Adrenal gland (tissue), 12 donors: Measurements from ENCODE around the gene CTRB1. TPM values are rescaled to one million over a fixed set of nuclear protein-coding genes. Genes with fewer than 3 reads are reported as not detected.

ENCODE experiments used
- DNase-seq, 7 donors: peaks; one replicate each; pipeline ENCODE4 v3.0.0-alpha.2; 2019 to 2020
- H3K27ac ChIP-seq, 5 donors: fragments of 200-600 bp; sonication (generic) in 4 of 5; 1 replicate in 3 of 5; 2 replicates in 2 of 5; pipeline versions ENCODE4 v1.5.1 to v1.8.0; 2016 to 2020; ENCODE audit warnings: mild to moderate bottlenecking in 1 of 5
- H3K27me3 ChIP-seq: fragments of 200-600 bp; 2 replicates; pipeline ENCODE4 v1.8.0; 2021
- H3K36me3 ChIP-seq, 2 donors: fragments of 200-600 bp; replicated peaks in 1 of 2; 1 replicate in 1 of 2; 2 replicates in 1 of 2; pipeline versions ENCODE4 v1.5.1 to v1.8.0; 2018 to 2022
- H3K4me1 ChIP-seq, 2 donors: fragments of 200-600 bp; replicated peaks in 1 of 2; 1 replicate in 1 of 2; 2 replicates in 1 of 2; pipeline versions ENCODE4 v1.5.1 to v1.8.0; 2018 to 2021
- H3K4me3 ChIP-seq, 4 donors: fragments of 200-600 bp; sonication (generic) in 3 of 4; one replicate each; pipeline ENCODE4 v1.5.1; 2016 to 2018
- H3K9me3 ChIP-seq, 3 donors: fragments of 200-600 bp; sonication (generic) in 1 of 3; replicated peaks in 1 of 3; 1 replicate in 2 of 3; 2 replicates in 1 of 3; pipeline versions ENCODE4 v1.5.1 to v1.8.0; 2016 to 2021
- CTCF ChIP-seq, 6 experiments: fragments of 450-650 bp in 4 of 6; fragments of 200-600 bp in 2 of 6; sonication (generic) in 1 of 6; IDR thresholded peaks; 1 replicate in 5 of 6; 2 replicates in 1 of 6; pipeline versions ENCODE4 v1.5.1 to v1.8.0; 2016 to 2021; ENCODE audit warnings: antibody characterized with exemption in 6 of 6, mild to moderate bottlenecking in 2 of 6, moderate library complexity in 1 of 6
- POLR2A ChIP-seq, 2 donors: fragments of 450-650 bp; IDR thresholded peaks; one replicate each; pipeline ENCODE4 v1.6.1; 2017; ENCODE audit warnings: antibody characterized with exemption in 2 of 2, mild to moderate bottlenecking in 2 of 2, moderate library complexity in 1 of 2
- WGBS, 4 donors: extraction: QIAGEN DNeasy Blood & Tissue Kit in 2 of 4; methylation state at CpG; one replicate each; pipeline versions ENCODE4 v1.1.5 to v1.1.7; 2013 to 2017; 5-methylcytosine and 5-hydroxymethylcytosine counted together
- intact Hi-C, 2 donors: fragments of 100-400 bp; cut with DNase I; formaldehyde crosslinking; loops; one replicate each; pipeline versions ENCODE4 v1.14.1 to v1.15.0; 2022 to 2023
- polyA plus RNA-seq, 3 donors: library from polyadenylated mRNA; stranded (reverse); fragments of 200-250 nt in 2 of 3; fragments of 350-450 nt in 1 of 3; fragmentation: Illumina TruSeq in 1 of 3; extraction: RNeasy Lipid Tissue Mini Kit (QIAGEN cat#74804) in 1 of 3; gene quantifications; one replicate each; pipeline ENCODE4 v1.2.3, GENCODE V29; 2013 to 2014
- total RNA-seq, 9 donors: library from RNA; depleted of rRNA in 4 of 9; stranded (reverse); fragments of >200 nt in 4 of 9; fragments of 120-200 nt in 1 of 9; fragmentation: NEBNext Ultra II Directional in 1 of 9; extraction: Animal tissue kit (Norgen Biotek cat#: 25700) in 1 of 9; gene quantifications; one replicate each; pipeline versions ENCODE4 v1.1.0 to v1.2.4, GENCODE V29; 2013 to 2023
- donor health status: healthy with polysubstance abuse.
- donor health status: Bipolar disorder and iron deficiency.
- donor health status: DM: yes; HTN: yes; CAD: no.
- donor health status: DM: no; HTN: no; CAD: no.
- donor health status: DM: no; HTN: no; CAD: no.
- donor health status: DM: yes; HTN: yes; CAD: no.

CTRB1 gene
- total and polyA plus RNA-seq, 12 donors: 0.67 to 9.9 (median 2.0) TPM; not detected in 3

GRCh38 chr16:75188832-75189477, 29.8 kb upstream of the CTRB1 start:
- 83 to 91% (median 87%) methylated on average over 12 to 14 of the region's 14 CpGs for WGBS, 4 donors
- intact Hi-C loops: no loop called here
- H3K27me3 ChIP-seq: no peaks in the 10 kb centered on the region
- TF ChIP-seq POLR2A (IDR thresholded peaks at IDR 0.05): no peak
- TF ChIP-seq CTCF (IDR thresholded peaks at IDR 0.05): no peak
- no peaks in the 10 kb centered on the region for H3K9me3 ChIP-seq
- H3K4me3 ChIP-seq: no peak overlapping the region
- no peak overlapping the region for H3K27ac ChIP-seq
- peak in 1 of 7 donors; percentile 21 for DNase-seq
- H3K4me1 ChIP-seq: no peaks in the 10 kb centered on the region
- no peaks in the 10 kb centered on the region for H3K36me3 ChIP-seq

GRCh38 chr16:75189638-75190245, 29.0 kb upstream of the CTRB1 start:
- Histone ChIP-seq H3K27ac (no peak overlapping the region), H3K4me3 (no peak overlapping the region), H3K4me1 (no peaks in the 10 kb centered on the region), H3K36me3 (no peaks in the 10 kb centered on the region), H3K9me3 (no peaks in the 10 kb centered on the region), H3K27me3 (no peaks in the 10 kb centered on the region)
- intact Hi-C loops: loop anchor here in 1 of 2 donors (10.0 kb wide), 1 partner anchor 565 kb away; no protein-coding TSS in a partner anchor
- DNase-seq: no peak
- no peak for TF ChIP-seq POLR2A (IDR thresholded peaks at IDR 0.05)
- no peak for TF ChIP-seq CTCF (IDR thresholded peaks at IDR 0.05)
- 71 to 87% (median 78%) methylated on average over 8 of the region's 8 CpGs for WGBS, 4 donors

DNA sequence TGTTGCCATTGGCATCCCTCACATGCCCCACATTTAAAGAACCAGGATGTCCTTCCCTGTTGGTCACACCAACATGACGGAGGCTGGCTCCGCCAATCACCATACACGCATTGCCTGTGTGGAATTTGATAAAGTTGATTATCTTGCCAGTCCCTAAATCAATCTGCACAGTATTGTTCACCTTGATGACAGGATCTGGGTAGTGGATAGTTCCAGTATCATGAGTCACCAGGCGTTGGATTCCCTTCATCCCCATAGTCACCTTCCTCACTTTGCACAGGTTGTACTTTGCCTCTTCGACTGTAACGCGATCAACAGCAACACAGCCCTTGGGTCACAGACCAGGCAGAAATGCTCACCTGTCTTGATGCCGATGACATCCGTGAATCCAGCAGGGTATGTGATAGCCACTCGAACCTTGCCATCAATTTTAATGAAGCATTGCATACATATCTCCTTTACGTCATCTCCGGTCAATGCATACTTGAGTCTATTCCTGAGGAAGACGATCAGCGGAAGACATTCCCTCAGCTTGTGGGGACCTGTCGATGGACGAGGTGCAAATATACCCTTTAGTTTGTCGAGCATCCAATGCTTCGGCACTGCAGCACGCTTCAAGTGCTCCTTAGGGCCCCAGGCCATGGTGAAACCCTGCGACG, 26.1 kb upstream of the CTRB1 start:
- peaks cover 8% of the 10 kb centered on the region for H3K27me3 ChIP-seq
- 89 to 96% (median 91%) methylated on average over 21 of the region's 21 CpGs for WGBS, 4 donors
- H3K4me3 ChIP-seq: no peak overlapping the region
- H3K36me3 ChIP-seq: no peaks in the 10 kb centered on the region
- peak in 1 of 7 donors; percentile 31 for DNase-seq
- no peaks in the 10 kb centered on the region for H3K4me1 ChIP-seq
- no peaks in the 10 kb centered on the region for H3K9me3 ChIP-seq
- TF ChIP-seq POLR2A (IDR thresholded peaks at IDR 0.05) (no peak), CTCF (IDR thresholded peaks at IDR 0.05) (no peak)
- no peak overlapping the region for H3K27ac ChIP-seq
- intact Hi-C loops: loop anchor here in 1 of 2 donors (10.0 kb wide), 1 partner anchor 562 kb away; no protein-coding TSS in a partner anchor

DNA sequence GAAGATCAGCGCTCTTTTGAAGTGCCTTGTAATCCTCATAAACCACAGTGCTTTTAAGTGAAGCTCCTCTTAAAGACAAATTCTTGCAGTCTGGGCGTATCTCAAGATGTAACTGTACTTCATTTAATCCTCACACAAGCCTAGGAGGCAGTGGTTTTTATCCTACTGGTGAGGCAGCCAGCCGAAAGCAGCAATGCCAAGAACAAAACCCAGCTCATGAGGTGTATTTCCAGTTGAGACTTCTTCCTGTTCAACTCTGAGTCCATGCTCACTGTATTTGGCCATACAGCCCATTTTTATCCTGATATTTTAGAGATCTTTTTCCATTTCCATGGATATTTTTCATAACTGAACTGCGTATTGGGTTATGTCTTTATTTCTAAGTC, 25.5 kb upstream of the CTRB1 start:
- H3K4me3 ChIP-seq: no peak overlapping the region
- no peaks in the 10 kb centered on the region for H3K9me3 ChIP-seq
- no peaks in the 10 kb centered on the region for H3K4me1 ChIP-seq
- no peak for DNase-seq
- no peak for TF ChIP-seq CTCF (IDR thresholded peaks at IDR 0.05)
- no peak for TF ChIP-seq POLR2A (IDR thresholded peaks at IDR 0.05)
- H3K36me3 ChIP-seq: no peaks in the 10 kb centered on the region
- intact Hi-C loops: loop anchor here in 1 of 2 donors (10.0 kb wide), 1 partner anchor 562 kb away; no protein-coding TSS in a partner anchor
- H3K27me3 ChIP-seq: peaks cover 8% of the 10 kb centered on the region
- WGBS, 4 donors: 85 to 99% (median 91%) methylated on average over 4 of the region's 4 CpGs
- no peak overlapping the region for H3K27ac ChIP-seq
